GM19455 (cell line): ENCODE results near the gene HCLS1.
"Not testable (repeated sequence)": the region's sequence is repeated elsewhere in the genome, so short reads cannot be mapped to it uniquely, and the experiment has no call there.

Experiments
- ATAC-seq: cut with Tn5 transposase; IDR thresholded peaks from one replicate; pipeline ENCODE4 v1.9.1; 2021; ENCODE audit not compliant: unreplicated experiment

HCLS1 gene

DNA sequence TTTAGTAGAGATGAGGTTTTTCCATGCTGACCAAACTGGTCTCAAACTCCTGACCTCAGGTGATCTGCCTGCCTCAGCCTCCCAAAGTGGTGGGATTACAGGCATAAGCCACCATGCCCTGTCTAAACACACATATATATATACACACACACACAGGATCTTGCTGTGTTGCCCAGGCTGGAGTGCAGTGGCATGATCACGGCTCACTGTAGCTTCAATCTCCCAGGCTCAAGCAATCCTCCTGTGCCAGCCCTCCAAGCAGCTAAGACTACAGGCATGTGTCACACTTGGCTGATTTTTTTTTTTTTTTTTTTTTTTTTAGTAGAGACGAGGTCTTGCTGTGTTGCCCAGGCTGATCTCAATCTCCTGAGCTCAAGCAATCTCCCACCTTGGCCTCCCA lies 60.8 kb downstream of the HCLS1 start:
- not testable (repeated sequence) for ATAC-seq

DNA sequence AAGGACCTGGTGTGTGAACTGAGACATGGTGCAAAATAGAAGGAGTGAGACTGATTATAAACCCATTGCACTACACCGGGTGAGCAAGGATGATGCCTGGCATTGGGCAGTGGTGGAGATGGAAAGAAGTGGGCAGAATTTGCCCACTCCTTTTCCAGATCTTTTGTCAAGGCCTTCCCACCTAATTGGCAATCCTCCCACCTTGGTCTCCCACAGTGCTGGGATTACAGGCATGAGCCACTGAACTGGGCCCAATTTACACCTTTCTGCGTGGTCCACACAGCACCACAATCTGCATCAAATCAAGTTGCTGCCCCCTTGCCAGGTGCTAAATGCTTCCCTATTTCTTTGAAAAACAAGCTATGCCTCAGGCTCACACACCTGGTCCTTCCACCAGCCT lies 62.1 kb downstream of the HCLS1 start:
- no peak for ATAC-seq

DNA sequence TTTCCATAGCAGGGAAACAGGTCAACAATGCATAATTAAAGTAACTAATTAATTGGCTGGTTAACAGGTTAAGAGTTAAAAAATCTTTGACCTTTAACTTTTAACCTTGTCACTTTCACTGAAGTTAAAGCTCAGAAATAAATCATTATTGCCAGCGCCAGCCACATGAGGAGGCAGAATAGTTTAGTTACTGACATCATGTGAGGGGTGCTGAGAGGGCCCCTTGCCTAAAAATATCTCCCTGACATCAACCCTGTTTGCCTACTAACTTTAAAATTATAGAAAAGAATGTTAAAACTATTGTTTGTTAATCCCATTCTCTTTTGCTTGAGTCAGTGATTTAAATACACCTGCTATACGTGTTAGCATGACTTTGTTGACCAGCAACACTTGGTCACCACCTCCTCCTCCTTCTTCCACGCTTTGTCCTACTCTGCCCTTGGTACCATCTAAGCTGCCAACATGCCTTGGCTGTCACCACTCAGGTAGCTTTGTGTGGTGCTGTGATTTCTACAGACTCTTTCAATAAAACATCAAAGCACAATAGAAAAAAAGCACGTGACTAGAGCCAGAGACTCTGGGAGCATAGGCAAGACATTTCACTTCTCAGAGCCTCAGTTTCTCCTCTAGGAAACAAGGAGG lies 64.8 kb downstream of the HCLS1 start:
- no peak for ATAC-seq

DNA sequence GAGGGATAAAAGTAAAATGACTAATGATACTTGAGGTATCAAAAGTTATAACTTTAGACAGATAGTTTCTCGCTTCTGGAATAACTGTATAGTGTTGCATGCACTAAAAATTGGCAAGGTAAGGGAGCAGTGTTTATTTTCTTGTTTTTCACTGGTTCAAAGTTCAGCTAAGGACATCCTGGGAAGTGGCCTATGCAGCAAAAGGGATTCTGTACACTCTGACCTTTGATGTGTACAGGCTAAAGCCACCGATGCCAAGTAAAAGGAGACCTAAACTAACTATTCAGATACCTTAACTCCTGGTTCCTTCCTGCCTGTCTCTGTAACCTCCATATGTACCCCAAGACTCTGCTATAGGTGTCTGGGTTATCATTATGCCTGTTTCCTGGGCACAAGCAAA lies 65.9 kb downstream of the HCLS1 start:
- ATAC-seq, result no peak

DNA sequence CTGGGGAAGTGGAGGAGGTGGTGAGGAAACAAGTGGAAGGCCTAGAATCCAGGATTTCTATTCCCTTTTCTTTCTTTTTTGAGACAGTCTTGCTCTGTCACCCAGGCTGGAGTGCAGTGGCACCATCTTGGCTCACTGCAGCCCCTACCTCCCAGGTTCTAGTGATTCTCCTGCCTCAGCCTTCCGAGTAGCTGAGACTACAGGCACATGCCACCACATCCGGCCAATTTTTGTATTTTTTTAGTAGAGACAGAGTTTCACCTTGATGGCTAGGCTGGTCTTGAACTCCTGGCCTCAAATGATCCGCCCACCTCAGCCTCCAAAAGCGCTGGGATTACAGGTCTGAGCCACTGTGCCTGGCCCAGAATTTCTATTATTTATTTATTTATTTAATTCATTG lies 66.9 kb downstream of the HCLS1 start:
- peak; percentile 17 for ATAC-seq

DNA sequence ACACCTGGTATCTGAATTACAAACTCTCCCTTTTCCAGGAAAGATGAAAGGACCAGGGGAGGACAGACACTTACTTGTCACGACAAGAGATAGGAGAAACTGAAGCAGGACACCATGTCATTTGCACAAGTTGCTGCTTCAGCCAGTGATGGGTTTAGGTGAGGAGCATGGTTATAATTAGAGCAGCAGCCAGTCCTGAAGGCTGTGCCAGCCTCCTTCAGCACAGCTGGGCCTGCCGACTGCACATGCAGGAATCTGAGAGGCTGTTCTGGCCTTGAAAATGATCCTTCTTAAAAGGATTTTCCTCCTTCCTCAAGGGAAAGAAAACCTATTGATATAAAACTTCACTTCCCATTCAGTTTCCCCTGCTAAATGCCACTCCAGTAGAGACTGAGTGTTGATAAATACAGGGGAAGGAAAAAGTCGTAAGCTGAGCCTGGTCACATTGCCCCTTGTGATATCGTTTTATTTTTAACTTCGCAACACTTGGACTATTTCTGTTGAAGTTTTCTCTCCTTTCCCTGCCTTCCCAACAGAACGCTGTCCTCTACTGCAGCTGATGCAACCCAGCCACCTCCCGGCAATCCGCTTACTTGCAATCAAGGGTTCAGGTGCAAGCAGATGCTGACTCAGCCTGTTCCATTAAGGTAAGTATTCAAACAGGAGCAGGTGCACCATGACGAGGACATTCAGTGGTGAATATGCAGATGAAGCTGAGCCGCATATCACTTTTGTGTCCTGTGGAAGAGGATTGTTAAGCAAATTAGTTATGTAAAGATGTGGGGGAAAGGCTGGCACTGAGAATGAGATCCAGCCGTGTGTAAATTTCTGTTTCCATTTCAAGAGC lies 67.6 kb downstream of the HCLS1 start, which contains the start of gene FBXO40:
Gene FBXO40, plus strand, starts transcription at position 524 of the 847 bp plus-strand sequence. CDS start 27,197 bp downstream, outside the sequence.
- ATAC-seq, result peak; percentile 60

DNA sequence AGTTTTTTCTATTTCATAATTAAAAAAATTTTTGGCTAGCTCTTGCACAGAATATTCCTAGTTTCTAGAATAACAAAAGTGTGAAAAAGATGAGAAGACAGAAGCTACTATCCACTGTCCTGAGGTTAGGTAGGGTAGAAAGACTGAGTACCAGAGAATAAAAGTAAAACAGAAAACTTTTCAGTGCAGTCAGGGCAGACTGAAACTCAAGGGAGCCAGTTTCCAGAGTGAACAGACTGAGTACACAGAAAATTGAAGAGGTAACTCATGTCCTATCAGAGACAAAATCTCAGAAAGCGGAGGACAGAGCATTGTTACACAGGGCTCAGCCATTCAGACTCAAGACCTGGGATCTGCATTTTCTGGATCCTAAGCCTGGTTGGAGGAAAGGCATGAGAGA lies 76.3 kb downstream of the HCLS1 start:
- ATAC-seq, result no peak

DNA sequence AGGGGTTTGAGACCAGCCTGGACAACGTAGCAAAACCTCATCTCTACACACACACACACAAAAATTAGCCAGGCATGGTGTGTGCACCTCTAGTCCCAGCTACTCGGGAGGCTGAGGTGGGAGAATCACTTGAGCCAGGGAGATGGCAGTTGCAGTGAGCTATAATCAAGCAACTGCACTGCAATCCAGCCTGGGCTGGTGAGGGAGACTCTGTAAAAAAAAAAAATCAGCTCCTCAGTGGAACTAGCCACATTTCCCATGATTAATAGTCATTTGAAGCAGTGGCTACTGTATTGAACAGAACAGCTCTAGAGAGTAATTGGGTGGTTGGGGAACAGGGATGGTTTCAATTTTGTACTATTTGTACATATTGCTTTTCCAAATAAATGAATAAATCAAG lies 79.0 kb downstream of the HCLS1 start:
- ATAC-seq, result no peak
